ENCODE measurements around the gene BPIFB4. TPM values are rescaled to one million over a fixed set of nuclear protein-coding genes. Genes with fewer than 3 reads are reported as not detected.

The BPIFB4 gene
- total RNA-seq, 5 donors from 2014 or later (not counting 1 experiment from before 2014, with no cell fraction given), result not detected

DNA sequence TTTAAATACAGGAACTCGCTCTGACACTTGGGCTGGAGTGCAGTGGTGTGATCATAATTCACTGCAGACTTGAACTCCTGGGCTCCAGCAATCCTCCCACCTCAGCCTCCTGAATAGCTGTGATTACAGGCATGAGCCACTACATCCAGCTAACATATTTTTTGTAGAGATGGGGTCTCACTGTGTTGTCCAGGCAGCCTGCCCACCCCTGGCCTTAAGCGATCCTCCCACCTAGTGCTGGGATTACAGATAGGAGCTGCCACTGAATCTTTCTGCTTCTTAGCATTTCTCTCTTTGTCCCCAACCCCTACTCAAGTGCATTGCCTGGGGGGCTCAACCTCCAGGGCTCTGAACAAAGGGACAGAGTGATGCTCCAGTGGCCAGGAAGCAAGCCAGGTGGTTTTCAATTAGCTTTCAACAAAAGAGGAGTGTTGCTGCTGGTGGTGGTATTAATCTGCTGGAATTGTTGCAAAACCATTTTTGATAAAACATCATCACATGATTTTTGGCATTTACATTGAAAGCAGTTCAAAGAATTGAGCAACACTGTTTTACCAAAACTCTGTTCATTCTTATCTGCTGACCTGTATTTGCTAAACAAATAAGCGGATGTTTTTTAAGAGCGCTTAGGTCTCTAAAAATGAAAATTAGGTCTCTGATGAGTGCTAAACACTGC lies 48.1 kb downstream of the BPIFB4 start:
- Mint-ChIP-seq H3K4me3 (no peak overlapping the region), H3K27me3 (peaks cover 10 to 35% of the 10 kb centered on the region in 2 donors), H3K4me1 (no peaks in the 10 kb centered on the region), H3K36me3 (no peaks in the 10 kb centered on the region), H3K27ac (no peak overlapping the region), H3K9me3 (no peaks in the 10 kb centered on the region)
- no peaks in the 10 kb centered on the region for H3K36me3 ChIP-seq (ENCODE audit: control insufficient read depth in 2 of 2, extremely low read depth in 1 of 2, insufficient read depth in 1 of 2, low read length in 1 of 2)
- H3K4me3 ChIP-seq (ENCODE audit: control insufficient read depth in 1 of 2, extremely low read depth in 1 of 2, low read length in 1 of 2), result no peak overlapping the region
- no peaks in the 10 kb centered on the region for H3K4me1 ChIP-seq (ENCODE audit: control insufficient read depth in 1 of 2, extremely low read depth in 1 of 2, insufficient read depth in 2 of 2, low read length in 2 of 2)
- no peak overlapping the region for H3K27ac ChIP-seq (ENCODE audit: low read length)
- no peak for ATAC-seq (replicated peaks in 1 of 4)
- ChIA-PET CTCF (no interaction called here), POLR2A (no interaction called here)
- DNase-seq, result no peak
- H3K9me3 ChIP-seq, result no peaks in the 10 kb centered on the region
- 100% methylated on average over 1 of the region's 4 CpGs for WGBS (ENCODE audit: insufficient coverage)
- peaks cover 2 to 33% of the 10 kb centered on the region in 2 experiments for H3K27me3 ChIP-seq (replicated peaks in 1 of 2; ENCODE audit: control insufficient read depth in 2 of 2, extremely low read depth in 1 of 2, insufficient read depth in 2 of 2, low read length in 1 of 2)

DNA sequence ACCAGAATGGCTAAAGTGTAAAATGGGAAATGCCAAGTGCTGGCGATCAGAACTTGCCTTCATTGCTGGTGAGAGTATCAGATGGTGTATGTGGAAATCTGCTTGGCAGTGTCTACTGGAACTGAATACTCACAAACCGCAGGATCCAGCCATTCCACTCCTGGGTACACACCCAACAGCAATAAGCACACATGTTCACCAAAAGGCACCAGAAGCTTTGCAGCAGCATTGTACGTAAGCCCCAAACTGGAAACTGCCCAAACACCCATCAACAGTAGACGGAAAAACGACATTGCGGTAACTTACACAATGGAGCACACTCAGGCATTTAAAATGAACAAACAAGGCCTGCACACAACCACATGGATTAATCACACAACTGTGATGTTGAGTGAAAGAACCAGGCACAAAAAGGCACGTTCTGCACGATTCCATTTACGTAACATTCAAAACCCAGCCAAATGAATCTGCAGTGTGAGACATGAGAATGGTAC lies 51.2 kb downstream of the BPIFB4 start:
- CTCF ChIA-PET, result no interaction called here
- WGBS (ENCODE audit: insufficient coverage), result 84% methylated on average over 6 of the region's 9 CpGs
- H3K9me3 Mint-ChIP-seq, result no peaks in the 10 kb centered on the region
- no peaks in the 10 kb centered on the region for H3K36me3 Mint-ChIP-seq
- Histone ChIP-seq H3K36me3 (ENCODE audit: control insufficient read depth in 2 of 2, extremely low read depth in 1 of 2, insufficient read depth in 1 of 2, low read length in 1 of 2) (no peaks in the 10 kb centered on the region), H3K27ac (ENCODE audit: low read length) (no peak overlapping the region), H3K9me3 (no peaks in the 10 kb centered on the region), H3K4me1 (ENCODE audit: control insufficient read depth in 1 of 2, extremely low read depth in 1 of 2, insufficient read depth in 2 of 2, low read length in 2 of 2) (no peaks in the 10 kb centered on the region), H3K4me3 (ENCODE audit: control insufficient read depth in 1 of 2, extremely low read depth in 1 of 2, low read length in 1 of 2) (no peak overlapping the region), H3K27me3 (replicated peaks in 1 of 2; ENCODE audit: control insufficient read depth in 2 of 2, extremely low read depth in 1 of 2, insufficient read depth in 2 of 2, low read length in 1 of 2) (peaks cover 2 to 26% of the 10 kb centered on the region in 2 experiments)
- ATAC-seq (replicated peaks in 1 of 4), result no peak
- POLR2A ChIA-PET, result no interaction called here
- no peak for DNase-seq
- peaks cover 0 to 14% of the 10 kb centered on the region in 2 donors for H3K27me3 Mint-ChIP-seq
- no peak overlapping the region for H3K4me3 Mint-ChIP-seq
- no peak overlapping the region for H3K27ac Mint-ChIP-seq
- H3K4me1 Mint-ChIP-seq, result no peaks in the 10 kb centered on the region

DNA sequence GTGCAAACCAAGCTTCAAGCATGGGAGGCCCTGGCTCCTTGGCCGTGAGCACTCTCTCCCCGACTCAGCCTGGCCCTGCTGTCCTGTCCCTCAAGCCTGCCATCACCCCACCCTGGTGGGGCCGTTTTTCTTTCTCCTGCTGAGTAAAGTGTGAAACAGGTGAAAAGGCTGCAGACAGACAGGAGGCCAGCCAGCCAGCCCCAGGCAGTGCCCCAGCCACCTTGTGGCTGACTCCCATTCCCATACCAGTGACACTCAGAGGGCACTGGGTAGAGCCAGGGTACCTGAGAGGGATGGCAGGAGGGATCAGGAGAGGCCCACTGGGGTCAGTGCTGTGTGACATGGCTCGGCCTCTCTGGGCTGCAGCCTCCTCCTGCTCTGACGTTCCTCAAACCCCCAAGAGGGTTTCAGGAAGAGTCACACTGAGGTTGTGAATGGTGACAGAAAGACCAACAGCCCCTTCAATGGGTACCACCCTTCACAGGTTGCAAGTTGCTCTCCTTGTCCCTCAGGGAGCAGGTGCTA lies 52.6 kb downstream of the BPIFB4 start:
- Mint-ChIP-seq H3K4me3 (no peak overlapping the region), H3K9me3 (peaks cover 0 to under 1% (median 0%) of the 10 kb centered on the region in 3 donors)
- CTCF ChIA-PET, result no interaction called here

DNA sequence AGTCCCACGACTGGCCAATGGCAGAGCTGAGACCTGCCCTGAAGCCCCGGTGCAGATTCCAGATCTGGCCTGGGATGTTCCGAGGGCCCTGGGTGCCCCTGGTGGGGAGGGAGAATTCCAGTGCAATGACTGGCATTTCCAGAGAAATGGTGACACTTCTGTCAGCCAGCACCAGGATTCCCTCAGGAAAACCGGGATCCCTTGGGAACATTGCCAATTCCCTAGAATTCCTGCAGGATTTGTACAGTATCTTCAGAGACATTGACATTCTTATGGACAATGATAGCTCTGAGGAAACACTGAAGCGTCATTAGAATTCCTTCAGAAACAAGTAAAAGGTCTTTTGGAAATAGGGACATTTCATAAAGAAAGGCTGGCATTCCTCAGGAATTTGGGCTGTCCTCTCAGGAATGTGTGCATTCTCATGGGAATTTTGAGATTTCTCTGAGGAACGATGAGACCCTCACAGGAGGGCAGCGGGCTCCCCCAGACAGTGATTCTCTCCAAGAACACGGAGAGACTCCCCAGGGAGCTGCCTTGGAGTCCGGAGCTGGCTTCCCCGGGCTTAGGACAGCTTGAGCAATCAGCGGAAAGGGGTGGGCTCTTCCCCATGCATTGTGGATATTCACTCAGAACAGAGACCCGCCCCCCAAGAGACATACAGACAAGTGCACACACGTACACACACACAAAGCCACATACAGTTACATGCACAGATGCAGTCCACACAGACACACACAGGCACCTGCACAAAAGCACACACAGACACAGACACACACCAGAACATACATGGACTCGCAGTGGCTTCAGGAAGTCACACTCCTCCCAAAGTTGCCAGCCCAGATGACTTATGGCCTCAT lies 53.3 kb downstream of the BPIFB4 start:
- ChIA-PET CTCF (no interaction called here), POLR2A (no interaction called here)
- H3K36me3 ChIP-seq (ENCODE audit: control insufficient read depth in 2 of 2, extremely low read depth in 1 of 2, insufficient read depth in 1 of 2, low read length in 1 of 2), result no peaks in the 10 kb centered on the region
- WGBS (ENCODE audit: insufficient coverage), result 50% methylated on average over 13 of the region's 14 CpGs
- DNase-seq, result no peak
- H3K27ac Mint-ChIP-seq, result no peak overlapping the region
- H3K27me3 ChIP-seq (replicated peaks in 1 of 2; ENCODE audit: control insufficient read depth in 2 of 2, extremely low read depth in 1 of 2, insufficient read depth in 2 of 2, low read length in 1 of 2), result peaks cover 2 to 17% of the 10 kb centered on the region in 2 experiments
- ATAC-seq (replicated peaks in 1 of 4), result no peak
- peaks cover 0 to 10% of the 10 kb centered on the region in 2 donors for H3K27me3 Mint-ChIP-seq
- no peak overlapping the region for H3K4me3 Mint-ChIP-seq
- H3K9me3 Mint-ChIP-seq, result peaks cover 0 to 6% (median 0%) of the 10 kb centered on the region in 3 donors
- H3K27ac ChIP-seq (ENCODE audit: low read length), result no peak overlapping the region
- H3K9me3 ChIP-seq, result no peaks in the 10 kb centered on the region
- H3K4me1 ChIP-seq (ENCODE audit: control insufficient read depth in 1 of 2, extremely low read depth in 1 of 2, insufficient read depth in 2 of 2, low read length in 2 of 2), result no peaks in the 10 kb centered on the region
- no peaks in the 10 kb centered on the region for H3K36me3 Mint-ChIP-seq
- no peaks in the 10 kb centered on the region for H3K4me1 Mint-ChIP-seq
- H3K4me3 ChIP-seq (ENCODE audit: control insufficient read depth in 1 of 2, extremely low read depth in 1 of 2, low read length in 1 of 2), result no peak overlapping the region

More for the DNA sequence above, 52.6 kb downstream of the BPIFB4 start:
- no peak overlapping the region for H3K4me3 ChIP-seq (ENCODE audit: control insufficient read depth in 1 of 2, extremely low read depth in 1 of 2, low read length in 1 of 2)
- no peak for DNase-seq
- POLR2A ChIA-PET, result interaction anchor here in 1 of 2 donors (0.6 kb wide), 1 partner anchor 244 kb away, joined by 3 read pairs; no protein-coding TSS in a partner anchor
- peaks cover 2 to 21% of the 10 kb centered on the region in 2 experiments for H3K27me3 ChIP-seq (replicated peaks in 1 of 2; ENCODE audit: control insufficient read depth in 2 of 2, extremely low read depth in 1 of 2, insufficient read depth in 2 of 2, low read length in 1 of 2)
- H3K36me3 ChIP-seq (ENCODE audit: control insufficient read depth in 2 of 2, extremely low read depth in 1 of 2, insufficient read depth in 1 of 2, low read length in 1 of 2), result no peaks in the 10 kb centered on the region
- H3K36me3 Mint-ChIP-seq, result no peaks in the 10 kb centered on the region
- no peak for ATAC-seq (replicated peaks in 1 of 4)
- 75% methylated on average over 2 of the region's 5 CpGs for WGBS (ENCODE audit: insufficient coverage)
- no peaks in the 10 kb centered on the region for H3K4me1 ChIP-seq (ENCODE audit: control insufficient read depth in 1 of 2, extremely low read depth in 1 of 2, insufficient read depth in 2 of 2, low read length in 2 of 2)
- no peaks in the 10 kb centered on the region for H3K4me1 Mint-ChIP-seq
- H3K27ac Mint-ChIP-seq, result no peak overlapping the region
- no peak overlapping the region for H3K27ac ChIP-seq (ENCODE audit: low read length)
- no peaks in the 10 kb centered on the region for H3K9me3 ChIP-seq
- H3K27me3 Mint-ChIP-seq, result peaks cover 0 to 10% of the 10 kb centered on the region in 2 donors

- H3K36me3 ChIP-seq (ENCODE audit: control insufficient read depth in 2 of 2, extremely low read depth in 1 of 2, insufficient read depth in 1 of 2, low read length in 1 of 2), result no peaks in the 10 kb centered on the region
- Mint-ChIP-seq H3K27ac (no peak overlapping the region), H3K36me3 (no peaks in the 10 kb centered on the region), H3K4me1 (no peaks in the 10 kb centered on the region), H3K9me3 (peaks cover 0 to 6% (median 0%) of the 10 kb centered on the region in 3 donors), H3K4me3 (no peak overlapping the region), H3K27me3 (peaks cover 0 to 10% of the 10 kb centered on the region in 2 donors)
- DNase-seq, result no peak
- 75% methylated on average over 5 of the region's 11 CpGs for WGBS (ENCODE audit: insufficient coverage)
- ChIA-PET CTCF (no interaction called here), POLR2A (no interaction called here)
- peaks cover 2 to 17% of the 10 kb centered on the region in 2 experiments for H3K27me3 ChIP-seq (replicated peaks in 1 of 2; ENCODE audit: control insufficient read depth in 2 of 2, extremely low read depth in 1 of 2, insufficient read depth in 2 of 2, low read length in 1 of 2)
- H3K27ac ChIP-seq (ENCODE audit: low read length), result no peak overlapping the region
- H3K9me3 ChIP-seq, result no peaks in the 10 kb centered on the region
- no peaks in the 10 kb centered on the region for H3K4me1 ChIP-seq (ENCODE audit: control insufficient read depth in 1 of 2, extremely low read depth in 1 of 2, insufficient read depth in 2 of 2, low read length in 2 of 2)
- no peak for ATAC-seq (replicated peaks in 1 of 4)
- H3K4me3 ChIP-seq (ENCODE audit: control insufficient read depth in 1 of 2, extremely low read depth in 1 of 2, low read length in 1 of 2), result no peak overlapping the region
Observed at GRCh38 chr20:33133373-33133941, 54.0 kb downstream of the BPIFB4 start.

DNA sequence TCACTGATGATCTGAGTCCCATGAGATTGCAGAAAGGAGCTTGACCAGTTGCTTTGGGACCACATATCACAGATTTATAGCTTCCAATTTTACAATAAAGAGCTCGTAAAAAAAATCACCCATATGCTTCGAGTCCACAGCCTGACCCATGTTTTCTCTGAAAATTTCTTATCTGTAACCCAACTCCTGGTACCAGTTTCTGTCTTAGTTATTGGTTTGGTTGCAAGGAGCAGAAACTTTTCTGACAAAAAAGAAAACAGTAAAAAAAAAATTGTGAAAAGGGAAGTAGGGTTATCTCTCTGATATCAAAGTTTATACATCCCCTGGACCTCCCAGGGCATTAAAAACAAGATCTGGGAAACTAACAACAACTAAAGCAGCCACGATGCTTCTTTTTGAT lies 57.8 kb downstream of the BPIFB4 start:
- ATAC-seq (replicated peaks in 1 of 4), result no peak
- CTCF ChIA-PET, result no interaction called here

More for the DNA sequence above, 57.8 kb downstream of the BPIFB4 start:
- H3K4me3 Mint-ChIP-seq, result no peak overlapping the region
- H3K36me3 ChIP-seq (ENCODE audit: control insufficient read depth in 2 of 2, extremely low read depth in 1 of 2, insufficient read depth in 1 of 2, low read length in 1 of 2), result no peaks in the 10 kb centered on the region
- H3K9me3 ChIP-seq, result no peaks in the 10 kb centered on the region
- POLR2A ChIA-PET, result no interaction called here
- H3K27me3 Mint-ChIP-seq, result peaks cover 0 to 1% of the 10 kb centered on the region in 2 donors
- peaks cover 0 to 10% of the 10 kb centered on the region in 2 experiments for H3K27me3 ChIP-seq (replicated peaks in 1 of 2; ENCODE audit: control insufficient read depth in 2 of 2, extremely low read depth in 1 of 2, insufficient read depth in 2 of 2, low read length in 1 of 2)
- H3K4me1 ChIP-seq (ENCODE audit: control insufficient read depth in 1 of 2, extremely low read depth in 1 of 2, insufficient read depth in 2 of 2, low read length in 2 of 2), result no peaks in the 10 kb centered on the region
- H3K27ac Mint-ChIP-seq, result no peak overlapping the region
- WGBS (ENCODE audit: insufficient coverage), result no CpG with 5 or more reads among the region's 3 CpGs
- DNase-seq, result no peak
- no peaks in the 10 kb centered on the region for H3K4me1 Mint-ChIP-seq
- H3K9me3 Mint-ChIP-seq, result peaks cover 0 to 6% (median 0%) of the 10 kb centered on the region in 3 donors
- H3K4me3 ChIP-seq (ENCODE audit: control insufficient read depth in 1 of 2, extremely low read depth in 1 of 2, low read length in 1 of 2), result no peak overlapping the region
- H3K36me3 Mint-ChIP-seq, result no peaks in the 10 kb centered on the region
- no peak overlapping the region for H3K27ac ChIP-seq (ENCODE audit: low read length)
